Activated T-cell treated with anti-CD3 and anti-CD28 coated beads, Interleukin-2, amount 50 U/mL, for 48 hours (primary cell): Measurements from ENCODE around the gene MCC.

Experiments
- DNase-seq, 2 experiments: peaks; one replicate each; pipeline ENCODE4 v3.0.0-alpha.2; 2020

MCC gene

GRCh38 chr5:113267361-113267900 lies 220.8 kb downstream of the MCC start:
- no peak for DNase-seq

- no peak for DNase-seq
Measured at GRCh38 chr5:113266913-113267227, 221.4 kb downstream of the MCC start.

- no peak for DNase-seq
Measured at GRCh38 chr5:113266227-113266912, 221.9 kb downstream of the MCC start.

GRCh38 chr5:113265190-113265589 lies 223.1 kb downstream of the MCC start:
- DNase-seq = no peak

- DNase-seq = no peak
Measured at GRCh38 chr5:113264046-113264445, 224.2 kb downstream of the MCC start.

- DNase-seq = no peak
Measured at GRCh38 chr5:113263545-113263944, 224.7 kb downstream of the MCC start.

GRCh38 chr5:113262674-113263073 lies 225.6 kb downstream of the MCC start:
- no peak for DNase-seq

GRCh38 chr5:113259034-113259433 lies 229.2 kb downstream of the MCC start:
- no peak for DNase-seq

GRCh38 chr5:113257545-113257944 lies 230.7 kb downstream of the MCC start:
- no peak for DNase-seq

- no peak for DNase-seq
Measured at GRCh38 chr5:113256671-113257452, 231.4 kb downstream of the MCC start.

GRCh38 chr5:113255579-113256386 lies 232.5 kb downstream of the MCC start:
- no peak for DNase-seq

GRCh38 chr5:113255105-113255504 lies 233.1 kb downstream of the MCC start:
- DNase-seq = no peak

- DNase-seq = no peak
Measured at GRCh38 chr5:113253037-113253436, 235.2 kb downstream of the MCC start.

- no peak for DNase-seq
Measured at GRCh38 chr5:113252066-113252465, 236.2 kb downstream of the MCC start.

- no peak for DNase-seq
Measured at GRCh38 chr5:113250341-113250953, 237.8 kb downstream of the MCC start.

GRCh38 chr5:113249206-113249605 lies 239.0 kb downstream of the MCC start:
- DNase-seq = no peak

- no peak for DNase-seq
Measured at GRCh38 chr5:113246361-113246870, 241.8 kb downstream of the MCC start.

- no peak for DNase-seq
Measured at GRCh38 chr5:113245427-113246225, 242.6 kb downstream of the MCC start.

- DNase-seq = no peak
Measured at GRCh38 chr5:113244966-113245365, 243.3 kb downstream of the MCC start.

- no peak for DNase-seq
Measured at GRCh38 chr5:113243349-113243664, 244.9 kb downstream of the MCC start.

GRCh38 chr5:113242481-113243348 lies 245.5 kb downstream of the MCC start:
- DNase-seq = no peak
